ENCODE results near the gene EPB41L2.

- TF ChIP-seq CTCF (conservative IDR thresholded peaks at IDR 0.05; ENCODE audit: low read depth in 2 of 2) (no peak), POLR2AphosphoS5 (IDR thresholded peaks at IDR 0.05; ENCODE audit: low read depth) (no peak), EZH2phosphoT487 (IDR thresholded peaks at IDR 0.05; ENCODE audit: unreplicated experiment) (no peak), ETS1 (IDR thresholded peaks at IDR 0.05) (no peak), CREB1 (CRISPR knock-in tag; IDR thresholded peaks at IDR 0.05; ENCODE audit: low read depth) (no peak), REST (IDR thresholded peaks at IDR 0.05; ENCODE audit: unreplicated experiment) (no peak), EZH2 (IDR thresholded peaks at IDR 0.05; ENCODE audit: low read depth, unreplicated experiment) (no peak), ZNF331 (CRISPR knock-in tag; IDR thresholded peaks at IDR 0.05; ENCODE audit: low read depth) (no peak), JUNB (IDR thresholded peaks at IDR 0.05; ENCODE audit: unreplicated experiment) (no peak)
Observed at GRCh38 chr6:131043902-131044447, 19.1 kb downstream of the EPB41L2 start.

Data from GM23338 (cell line).